HCT116 (cell line): ENCODE data around the gene ZNF165. TPM values are rescaled to one million over a fixed set of nuclear protein-coding genes. Genes with fewer than 3 reads are reported as not detected.

ENCODE experiments used
- ATAC-seq: fragments of 200-7000 bp; cut with Tn5 transposase; 2 replicates; pipeline ENCODE4 v1.9.1; 2020; ENCODE audit warnings: mild to moderate bottlenecking, moderate library complexity
- BruUV-seq: library from RNA; stranded (reverse); fragments of 400-500 nt; replicated peaks from 2 replicates; lab custom pipeline; 2021; lab: Mats Ljungman, UMichigan
- CTCF ChIA-PET: fragments of 300-600 bp; sonication (Branson Sonifier 250); formaldehyde crosslinking; loops from one replicate; lab custom pipeline; 2021; ENCODE audit warnings: antibody characterized with exemption; lab: Charles Lee
- POLR2A ChIA-PET: fragments of 300-600, 350-600 bp; sonication (Branson Sonifier 250); formaldehyde crosslinking; loops from one replicate; lab custom pipeline; 2021; ENCODE audit warnings: antibody characterized with exemption; lab: Charles Lee
- RAD21 ChIA-PET, 2 experiments: fragments of 300-600 bp; sonication (Branson Sonifier 250); formaldehyde crosslinking; loops; one replicate each; lab custom pipeline; 2023; ENCODE audit warnings: low total read pairs in 2 of 2; ENCODE audit not compliant: uncharacterized antibody in 2 of 2, unreplicated experiment in 2 of 2, low non-redundant PET in 1 of 2; lab: Charles Lee
- DNase-seq: peaks from one replicate; pipeline ENCODE4 v3.0.0-alpha.2; 2010; ENCODE audit warnings: low read depth, low spot score
- H2AFZ ChIP-seq: fragments of 200-600 bp; shearing (Covaris generic), sonication (generic); 2 replicates; pipeline ENCODE4 v1.6.1; 2017; ENCODE audit warnings: low read depth, mixed run types, mixed read lengths, antibody characterized with exemption, low read length; ENCODE audit not compliant: poor library complexity, severe bottlenecking
- H3K27ac ChIP-seq: 2 replicates; pipeline ENCODE4 v1.5.1; 2012; ENCODE audit warnings: low read depth, low read length
- H3K27me3 ChIP-seq: fragments of 200-600 bp; sonication (generic); 2 replicates; pipeline ENCODE4 v1.6.1; 2016; ENCODE audit warnings: mixed run types, low read length, mixed read lengths; ENCODE audit not compliant: insufficient read depth
- H3K36me3 ChIP-seq, 2 experiments: fragments of 200-500 bp in 1 of 2; fragments of 200-600 bp in 1 of 2; sonication (Bioruptor generic) in 1 of 2; sonication (generic) in 1 of 2; 2 replicates each; pipeline versions ENCODE4 v1.5.1 to v1.6.1; 2014 to 2016; ENCODE audit warnings: low read length in 2 of 2, inconsistent platforms in 1 of 2, mixed read lengths in 1 of 2, mixed run types in 1 of 2; ENCODE audit not compliant: insufficient read depth in 2 of 2, control insufficient read depth in 1 of 2
- H3K4me1 ChIP-seq, 2 experiments: fragments of 200-600 bp in 1 of 2; sonication (generic) in 1 of 2; 2 replicates each; pipeline versions ENCODE4 v1.5.1 to v1.6.1; 2012 to 2017; ENCODE audit warnings: low read length in 2 of 2, inconsistent platforms in 1 of 2, mild to moderate bottlenecking in 1 of 2, mixed read lengths in 1 of 2, mixed run types in 1 of 2, moderate library complexity in 1 of 2; ENCODE audit not compliant: insufficient read depth in 2 of 2, control insufficient read depth in 1 of 2
- H3K4me2 ChIP-seq: fragments of 200-600 bp; sonication (generic); 2 replicates; pipeline ENCODE4 v1.6.1; 2017; ENCODE audit warnings: mixed run types, low read length, mixed read lengths
- H3K4me3 ChIP-seq, 2 experiments: fragments of 200-600 bp in 1 of 2; sonication (generic) in 1 of 2; replicated peaks in 1 of 2; 2 replicates each; pipeline ENCODE4 v1.5.1; 2011 to 2016; ENCODE audit warnings: low read length in 2 of 2, control low read depth in 1 of 2, low read depth in 1 of 2, mild to moderate bottlenecking in 1 of 2, mixed read lengths in 1 of 2, mixed run types in 1 of 2
- H3K79me2 ChIP-seq: fragments of 200-600 bp; sonication (generic); 2 replicates; pipeline ENCODE4 v1.6.1; 2017; ENCODE audit warnings: mild to moderate bottlenecking, mixed run types, low read length, moderate library complexity, mixed read lengths; ENCODE audit not compliant: insufficient read depth
- H3K9ac ChIP-seq: fragments of 200-600 bp; sonication (generic); 2 replicates; pipeline ENCODE4 v1.6.1; 2016; ENCODE audit warnings: low read length, mixed read lengths
- H3K9me2 ChIP-seq: fragments of 200-600 bp; sonication (generic), shearing (Covaris generic); 2 replicates; pipeline ENCODE4 v1.6.1; 2017; ENCODE audit warnings: mixed run types, mild to moderate bottlenecking, moderate library complexity; ENCODE audit not compliant: insufficient read depth
- H3K9me3 ChIP-seq, 2 experiments: fragments of 200-500 bp in 1 of 2; fragments of 200-600 bp in 1 of 2; sonication (Bioruptor generic) in 1 of 2; sonication (generic) in 1 of 2; 2 replicates each; pipeline ENCODE4 v1.6.1; 2014 to 2017; ENCODE audit warnings: low read length in 2 of 2, mixed read lengths in 2 of 2, inconsistent platforms in 1 of 2, low read depth in 1 of 2, mild to moderate bottlenecking in 1 of 2, mixed run types in 1 of 2, moderate library complexity in 1 of 2; ENCODE audit not compliant: control insufficient read depth in 1 of 2, insufficient read depth in 1 of 2
- H4K20me1 ChIP-seq: fragments of 200-600 bp; sonication (generic), shearing (Covaris generic); 2 replicates; pipeline ENCODE4 v1.6.1; 2017; ENCODE audit warnings: mixed run types, mild to moderate bottlenecking, moderate library complexity; ENCODE audit not compliant: insufficient read depth
- ATF3 ChIP-seq: IDR thresholded peaks from 2 replicates; pipeline ENCODE4 v1.6.1; 2012
- CBX3 ChIP-seq: IDR thresholded peaks from 2 replicates; pipeline ENCODE4 v1.6.1; 2012; ENCODE audit warnings: low read depth
- CTCF ChIP-seq, 3 experiments: fragments of 200-600 bp in 1 of 3; sonication (generic) in 1 of 3; IDR thresholded peaks in 2 of 3; conservative IDR thresholded peaks in 1 of 3; 2 replicates each; pipeline ENCODE4 v1.5.1; 2012 to 2017; ENCODE audit warnings: low read depth in 2 of 3, low read length in 2 of 3, antibody characterized with exemption in 1 of 3, borderline replicate concordance in 1 of 3, control low read depth in 1 of 3, mild to moderate bottlenecking in 1 of 3, mixed read lengths in 1 of 3, mixed run types in 1 of 3, moderate library complexity in 1 of 3; ENCODE audit not compliant: insufficient read depth in 1 of 3
- EGR1 ChIP-seq: IDR thresholded peaks from 2 replicates; pipeline ENCODE4 v1.6.1; 2012; ENCODE audit warnings: low read depth
- EZH2 ChIP-seq: fragments of 200-600 bp; sonication (generic); IDR thresholded peaks from 2 replicates; pipeline ENCODE4 v1.6.1; 2017; ENCODE audit warnings: antibody characterized with exemption, mixed run types
- FOSL1 ChIP-seq: IDR thresholded peaks from 2 replicates; pipeline ENCODE4 v1.6.1; 2012; ENCODE audit warnings: low read depth
- JUND ChIP-seq: IDR thresholded peaks from 2 replicates; pipeline ENCODE4 v1.6.1; 2012
- MAX ChIP-seq: IDR thresholded peaks from 2 replicates; pipeline ENCODE4 v1.6.1; 2012
- POLR2A ChIP-seq: IDR thresholded peaks from 2 replicates; pipeline ENCODE4 v1.7.0; 2011; ENCODE audit warnings: borderline replicate concordance; ENCODE audit not compliant: insufficient read depth, insufficient read length; ENCODE audit errors: extremely low read depth
- POLR2AphosphoS5 ChIP-seq: IDR thresholded peaks from 2 replicates; pipeline ENCODE4 v1.6.1; 2011; ENCODE audit warnings: mild to moderate bottlenecking, low read depth, low read length, moderate library complexity
- REST ChIP-seq: IDR thresholded peaks from 2 replicates; pipeline ENCODE4 v1.6.1; 2012; ENCODE audit warnings: low read depth
- SIN3A ChIP-seq: IDR thresholded peaks from 2 replicates; pipeline ENCODE4 v1.6.1; 2012; ENCODE audit warnings: low read depth
- SP1 ChIP-seq: IDR thresholded peaks from 2 replicates; pipeline ENCODE4 v1.6.1; 2012; ENCODE audit warnings: low read depth
- TCF7L2 ChIP-seq: IDR thresholded peaks from 2 replicates; pipeline ENCODE4 v1.7.0; 2011; ENCODE audit warnings: borderline replicate concordance, inconsistent platforms; ENCODE audit not compliant: insufficient read depth, insufficient read length; ENCODE audit errors: extremely low read depth
- YY1 ChIP-seq: IDR thresholded peaks from 2 replicates; pipeline ENCODE4 v1.6.1; 2011; ENCODE audit warnings: low read length, low read depth, moderate library complexity, mild to moderate bottlenecking; ENCODE audit not compliant: insufficient replicate concordance; ENCODE audit errors: extremely low read depth
- ZFX ChIP-seq: fragments of 450-650 bp; IDR thresholded peaks from 2 replicates; pipeline ENCODE4 v1.6.1; 2017
- ZNF274 ChIP-seq: fragments of 200-500 bp; sonication (Bioruptor generic); IDR thresholded peaks from 2 replicates; pipeline ENCODE4 v1.6.1; 2014; ENCODE audit warnings: mild to moderate bottlenecking, low read depth, low read length, inconsistent platforms
- intact Hi-C: fragments of 100-400 bp; cut with micrococcal nuclease; formaldehyde crosslinking; loops from 2 replicates; pipeline ENCODE4 v1.10.0; 2022
- total RNA-seq: library from RNA; stranded (reverse); gene quantifications from one replicate; pipeline ENCODE4 v1.2.1, GENCODE V29; 2021; ENCODE audit not compliant: unreplicated experiment

ZNF165 gene
- total RNA-seq, 1 experiment from 2014 or later: 11.2 TPM

- ATAC-seq (peak; percentile 95), DNase-seq (peak; percentile 45)
- H3K4me3 ChIP-seq: peak overlapping the region; percentile 49 to 56
- H3K4me1 ChIP-seq: peaks cover 0 to 5% of the 10 kb centered on the region in 2 experiments; a peak in 2 of 4 replicates
- peak overlapping the region; percentile 76 for H3K27ac ChIP-seq
- H3K79me2 ChIP-seq: no peaks in the 10 kb centered on the region
- no TSS peak for BruUV-seq
- peak overlapping the region; percentile 58 for H3K4me2 ChIP-seq
- ChIA-PET RAD21 (no interaction called here), POLR2A (interaction anchor here (0.9 to 1.0 kb wide), 3 partner anchors 252 to 279 kb away, joined by 3 to 4 read pairs (median 3); a partner anchor contains a TSS), CTCF (interaction anchor here (1.0 kb wide), 1 partner anchor 37 kb away, joined by 3 read pairs; the partner anchor contains the start of gene ZKSCAN8)
- H3K9me2 ChIP-seq: no peaks in the 10 kb centered on the region
- no peaks in the 10 kb centered on the region for H3K27me3 ChIP-seq
- no peaks in the 10 kb centered on the region for H4K20me1 ChIP-seq
- H2AFZ ChIP-seq: peak overlapping the region; percentile 57
- H3K36me3 ChIP-seq: no peaks in the 10 kb centered on the region
- intact Hi-C loops: no loop called here
- peak overlapping the region; percentile 64 for H3K9ac ChIP-seq
- no peaks in the 10 kb centered on the region for H3K9me3 ChIP-seq
- TF ChIP-seq REST (no peak), YY1 (peak; percentile 52), POLR2AphosphoS5 (peak; percentile 87), JUND (no peak), MAX (peak; percentile 48; the same call in 1 of the 2 replicates), CTCF (IDR thresholded peaks at IDR 0.05 in 2 of 3, conservative IDR thresholded peaks at IDR 0.05 in 1 of 3; ENCODE audit: borderline replicate concordance in 1 of 3, insufficient read depth in 1 of 3, low read depth in 2 of 3, low read length in 2 of 3) (peak in 2 of 3 experiments; percentile 13 to 40; a peak in 2 of 6 replicates), POLR2A (peak; percentile 20), FOSL1 (no peak), TCF7L2 (peak; percentile 53), SP1 (no peak), ATF3 (no peak), EZH2 (no peak), ZNF274 (no peak), ZFX (peak; percentile 32; the same call in 1 of the 2 replicates), EGR1 (no peak), SIN3A (peak; percentile 43; the same call in 1 of the 2 replicates), CBX3 (0 out of 2 replicates have a peak, but pooled peaks have one; percentile 17)
Measured at GRCh38 chr6:28104392-28105244, 24.2 kb downstream of the ZNF165 start.
